K562 (cell line): ENCODE measurements around the gene PUM2.

Experiments used
- BCL6 ChIP-seq: fragments of 250-450 bp; sonication (Bioruptor Pico); IDR thresholded peaks from 2 replicates; pipeline ENCODE4 v1.4.0; 2020
- BMI1 ChIP-seq: fragments of 150-350 bp; IDR thresholded peaks from 2 replicates; pipeline ENCODE4 v1.6.1; 2014; ENCODE audit warnings: low read length
- BRCA1 ChIP-seq, 2 experiments: fragments of 450-650 bp in 1 of 2; sonication (generic) in 1 of 2; formaldehyde crosslinking in 1 of 2; IDR thresholded peaks; 2 replicates each; pipeline versions ENCODE4 v1.5.0 to v1.6.1; 2017 to 2020; ENCODE audit warnings: mild to moderate bottlenecking in 1 of 2, missing genetic modification reagents in 1 of 2
- EWSR1 ChIP-seq: fragments of 450-650 bp; IDR thresholded peaks from 2 replicates; pipeline ENCODE4 v1.6.1; 2018; ENCODE audit warnings: borderline replicate concordance, mild to moderate bottlenecking, low read depth, moderate library complexity; ENCODE audit not compliant: partially characterized antibody
- JUN ChIP-seq, 2 experiments: sonication (generic) in 1 of 2; formaldehyde crosslinking in 1 of 2; IDR thresholded peaks; 2 replicates each; pipeline versions ENCODE4 v1.6.1 to v1.8.0; 2012 to 2022; ENCODE audit warnings: borderline replicate concordance in 2 of 2, mild to moderate bottlenecking in 2 of 2, improper control_type of control experiment in 1 of 2, low read depth in 1 of 2, low read length in 1 of 2, missing genetic modification reagents in 1 of 2
- KDM1A ChIP-seq, 2 experiments: fragments of 450-650 bp; IDR thresholded peaks; 2 replicates each; pipeline ENCODE4 v1.6.1; 2016; ENCODE audit warnings: mild to moderate bottlenecking in 2 of 2
- MAFK ChIP-seq: IDR thresholded peaks from 2 replicates; pipeline ENCODE4 v1.6.1; 2011; ENCODE audit warnings: low read length, improper control_type of control experiment
- PTRF ChIP-seq: fragments of 450-650 bp; IDR thresholded peaks from 2 replicates; pipeline ENCODE4 v1.6.1; 2016; ENCODE audit warnings: mild to moderate bottlenecking, missing genetic modification characterization, missing compliant biosample characterization
- ZNF23 ChIP-seq: fragments of 250-450 bp; sonication (Bioruptor Pico); IDR thresholded peaks from 2 replicates; pipeline ENCODE4 v1.4.0; 2020; ENCODE audit warnings: mild to moderate bottlenecking
- ZNF695 ChIP-seq: fragments of 450-650 bp; formaldehyde crosslinking; IDR thresholded peaks from 2 replicates; pipeline ENCODE4 v1.4.0; 2020; ENCODE audit warnings: mild to moderate bottlenecking, moderate library complexity
- TF ChIP-seq, protein P1 (sequence below), 3 experiments: IDR thresholded peaks in 2 of 3; conservative IDR thresholded peaks in 1 of 3; 2 replicates each; pipeline ENCODE4 v1.5.1; 2011 to 2012; ENCODE audit warnings: low read length in 3 of 3, mild to moderate bottlenecking in 3 of 3, control low read depth in 2 of 3, improper control_type of control experiment in 1 of 3, inconsistent platforms in 1 of 3, low read depth in 1 of 3, mixed read lengths in 1 of 3, moderate library complexity in 1 of 3; ENCODE audit not compliant: insufficient read depth in 2 of 3
- TF ChIP-seq, protein P2 (sequence below), 3 experiments: fragments of 200-800 bp in 1 of 3; sonication (Bioruptor generic) in 1 of 3; sonication (generic) in 1 of 3; formaldehyde crosslinking in 1 of 3; IDR thresholded peaks; 2 replicates each; pipeline versions ENCODE4 v1.6.1 to v1.8.0; 2016 to 2022; ENCODE audit warnings: mild to moderate bottlenecking in 2 of 3, missing compliant biosample characterization in 2 of 3, missing genetic modification characterization in 2 of 3, missing genetic modification reagents in 1 of 3
- TF ChIP-seq, protein P3 (sequence below), 2 experiments: fragments of 450-650 bp in 1 of 2; sonication (generic) in 1 of 2; formaldehyde crosslinking in 1 of 2; IDR thresholded peaks in 1 of 2; conservative IDR thresholded peaks in 1 of 2; 2 replicates each; pipeline versions ENCODE4 v1.6.1 to v1.8.1; 2016 to 2023; ENCODE audit warnings: mild to moderate bottlenecking in 2 of 2, moderate library complexity in 2 of 2, inconsistent platforms in 1 of 2, missing genetic modification reagents in 1 of 2

DNA sequence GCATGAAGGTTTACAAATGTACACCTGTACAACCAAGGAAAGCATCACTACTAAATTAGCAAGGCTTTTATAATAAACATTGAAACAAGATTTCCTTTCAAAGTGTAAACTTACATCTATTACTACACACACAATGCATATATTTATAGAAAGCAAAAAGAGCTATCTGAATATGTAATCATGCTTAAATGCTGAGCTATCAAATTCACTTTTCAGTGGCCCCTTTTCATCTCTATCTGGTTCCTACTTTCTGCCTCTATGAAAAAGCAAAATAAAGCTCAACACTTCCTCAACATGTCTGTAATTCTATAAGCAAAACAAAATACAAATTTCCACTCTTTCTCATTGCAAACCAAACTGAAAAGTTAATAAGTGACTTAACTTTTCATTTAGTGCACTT is 100.2 kb downstream of the PUM2 start:
- TF ChIP-seq, protein P1, sequence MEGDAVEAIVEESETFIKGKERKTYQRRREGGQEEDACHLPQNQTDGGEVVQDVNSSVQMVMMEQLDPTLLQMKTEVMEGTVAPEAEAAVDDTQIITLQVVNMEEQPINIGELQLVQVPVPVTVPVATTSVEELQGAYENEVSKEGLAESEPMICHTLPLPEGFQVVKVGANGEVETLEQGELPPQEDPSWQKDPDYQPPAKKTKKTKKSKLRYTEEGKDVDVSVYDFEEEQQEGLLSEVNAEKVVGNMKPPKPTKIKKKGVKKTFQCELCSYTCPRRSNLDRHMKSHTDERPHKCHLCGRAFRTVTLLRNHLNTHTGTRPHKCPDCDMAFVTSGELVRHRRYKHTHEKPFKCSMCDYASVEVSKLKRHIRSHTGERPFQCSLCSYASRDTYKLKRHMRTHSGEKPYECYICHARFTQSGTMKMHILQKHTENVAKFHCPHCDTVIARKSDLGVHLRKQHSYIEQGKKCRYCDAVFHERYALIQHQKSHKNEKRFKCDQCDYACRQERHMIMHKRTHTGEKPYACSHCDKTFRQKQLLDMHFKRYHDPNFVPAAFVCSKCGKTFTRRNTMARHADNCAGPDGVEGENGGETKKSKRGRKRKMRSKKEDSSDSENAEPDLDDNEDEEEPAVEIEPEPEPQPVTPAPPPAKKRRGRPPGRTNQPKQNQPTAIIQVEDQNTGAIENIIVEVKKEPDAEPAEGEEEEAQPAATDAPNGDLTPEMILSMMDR (IDR thresholded peaks at IDR 0.05 in 2 of 3, conservative IDR thresholded peaks at IDR 0.05 in 1 of 3; ENCODE audit: insufficient read depth in 2 of 3, low read depth in 1 of 3, low read length in 3 of 3), result no peak
- no peak for TF ChIP-seq KDM1A (IDR thresholded peaks at IDR 0.05)
- TF ChIP-seq ZNF695 (CRISPR knock-in tag), result no peak
- TF ChIP-seq BMI1, result no peak
- TF ChIP-seq BRCA1 (IDR thresholded peaks at IDR 0.05), result no peak
- TF ChIP-seq BRCA1 (CRISPR knock-in tag; IDR thresholded peaks at IDR 0.05), result no peak
- TF ChIP-seq PTRF, result no peak
- TF ChIP-seq ZNF23 (CRISPR knock-in tag), result no peak
- no peak for TF ChIP-seq EWSR1
- no peak for TF ChIP-seq JUN (IDR thresholded peaks at IDR 0.05; ENCODE audit: borderline replicate concordance, low read depth, low read length)
- TF ChIP-seq JUN (CRISPR knock-in tag; IDR thresholded peaks at IDR 0.05; ENCODE audit: borderline replicate concordance), result no peak
- no peak for TF ChIP-seq MAFK
- TF ChIP-seq, protein P2, sequence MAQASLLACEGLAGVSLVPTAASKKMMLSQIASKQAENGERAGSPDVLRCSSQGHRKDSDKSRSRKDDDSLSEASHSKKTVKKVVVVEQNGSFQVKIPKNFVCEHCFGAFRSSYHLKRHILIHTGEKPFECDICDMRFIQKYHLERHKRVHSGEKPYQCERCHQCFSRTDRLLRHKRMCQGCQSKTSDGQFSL (CRISPR knock-in tag; IDR thresholded peaks at IDR 0.05), result no peak
- TF ChIP-seq, protein P2 (tag; IDR thresholded peaks at IDR 0.05), result no peak
- no peak for TF ChIP-seq BCL6
- TF ChIP-seq, protein P3, sequence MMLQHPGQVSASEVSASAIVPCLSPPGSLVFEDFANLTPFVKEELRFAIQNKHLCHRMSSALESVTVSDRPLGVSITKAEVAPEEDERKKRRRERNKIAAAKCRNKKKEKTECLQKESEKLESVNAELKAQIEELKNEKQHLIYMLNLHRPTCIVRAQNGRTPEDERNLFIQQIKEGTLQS (IDR thresholded peaks at IDR 0.05), result no peak
- TF ChIP-seq, protein P3 (CRISPR knock-in tag; conservative IDR thresholded peaks at IDR 0.05), result no peak
